Measurements from ENCODE around the gene RNF214.

The RNF214 gene

DNA sequence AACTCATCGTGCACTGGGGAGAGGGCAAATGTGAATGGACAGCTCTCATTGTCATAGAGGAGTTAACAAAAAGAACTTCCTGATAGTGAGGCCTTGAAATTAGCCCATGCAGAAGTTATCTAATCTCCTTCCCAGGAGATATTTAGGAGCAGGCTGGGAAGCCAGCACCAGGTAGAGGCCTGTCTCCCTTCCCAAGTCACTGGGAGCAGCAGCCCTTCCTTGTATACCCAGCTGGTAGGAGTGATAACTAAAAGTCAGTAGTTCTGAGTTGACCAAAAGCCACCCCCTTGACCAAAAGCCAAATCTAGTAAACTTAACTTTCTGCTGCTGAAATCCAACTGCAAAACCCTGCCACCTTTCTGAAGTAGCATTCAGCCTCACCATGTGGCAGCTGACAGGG, 57.3 kb downstream of the RNF214 start:
- DNase-seq: no peak

DNA sequence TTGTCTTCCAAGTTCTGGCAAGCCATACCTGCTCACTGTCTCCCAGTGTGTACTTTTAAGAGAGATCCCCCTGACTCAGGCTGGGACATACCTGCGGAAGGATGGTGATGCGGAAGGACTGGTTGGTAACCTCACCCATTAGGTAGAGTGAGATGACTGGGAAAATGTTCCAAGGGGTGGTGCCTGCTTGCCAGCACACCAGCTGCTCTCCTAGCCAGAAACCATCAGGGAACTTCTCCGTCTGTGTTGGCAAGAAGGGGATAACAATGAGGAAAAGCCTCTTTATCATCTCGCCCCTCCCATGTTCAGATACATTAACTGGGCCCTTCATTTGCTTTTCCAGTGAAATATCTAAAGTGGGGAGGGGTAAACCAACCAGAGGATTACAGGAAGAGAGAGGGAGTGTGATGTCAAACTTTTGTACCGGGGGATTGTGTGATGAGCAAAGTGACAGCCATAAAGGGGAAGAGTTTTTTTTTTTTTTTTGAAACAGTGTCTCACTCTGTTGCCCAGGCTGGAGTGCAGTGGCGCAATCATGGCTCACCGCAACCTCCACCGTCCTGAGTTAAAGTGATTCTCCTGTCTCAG, 58.4 kb downstream of the RNF214 start, which contains the start of gene BACE1-AS:
BACE1-AS (plus strand) TSS at position 538 of the 588 bp plus-strand sequence.
- DNase-seq: no peak

DNA sequence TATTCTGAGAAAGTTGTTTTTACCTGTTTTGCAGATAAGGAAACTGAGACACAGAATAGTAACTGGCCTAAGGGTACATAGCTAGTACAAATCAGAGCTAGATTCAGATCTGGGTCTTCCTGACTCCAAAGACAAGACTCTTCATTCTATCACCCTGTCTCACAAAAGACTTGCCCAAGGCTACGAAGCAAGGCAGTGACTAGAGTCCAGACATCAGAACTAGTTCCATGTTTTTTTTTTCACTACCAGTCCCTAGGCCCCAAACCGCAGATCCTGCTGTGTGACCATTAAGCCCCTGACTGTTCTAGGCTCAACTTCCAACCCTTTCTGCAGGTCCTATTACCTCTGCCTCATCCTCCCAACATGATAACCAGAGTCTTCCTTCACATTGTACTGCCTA, 60.1 kb downstream of the RNF214 start:
- DNase-seq: no peak

DNA sequence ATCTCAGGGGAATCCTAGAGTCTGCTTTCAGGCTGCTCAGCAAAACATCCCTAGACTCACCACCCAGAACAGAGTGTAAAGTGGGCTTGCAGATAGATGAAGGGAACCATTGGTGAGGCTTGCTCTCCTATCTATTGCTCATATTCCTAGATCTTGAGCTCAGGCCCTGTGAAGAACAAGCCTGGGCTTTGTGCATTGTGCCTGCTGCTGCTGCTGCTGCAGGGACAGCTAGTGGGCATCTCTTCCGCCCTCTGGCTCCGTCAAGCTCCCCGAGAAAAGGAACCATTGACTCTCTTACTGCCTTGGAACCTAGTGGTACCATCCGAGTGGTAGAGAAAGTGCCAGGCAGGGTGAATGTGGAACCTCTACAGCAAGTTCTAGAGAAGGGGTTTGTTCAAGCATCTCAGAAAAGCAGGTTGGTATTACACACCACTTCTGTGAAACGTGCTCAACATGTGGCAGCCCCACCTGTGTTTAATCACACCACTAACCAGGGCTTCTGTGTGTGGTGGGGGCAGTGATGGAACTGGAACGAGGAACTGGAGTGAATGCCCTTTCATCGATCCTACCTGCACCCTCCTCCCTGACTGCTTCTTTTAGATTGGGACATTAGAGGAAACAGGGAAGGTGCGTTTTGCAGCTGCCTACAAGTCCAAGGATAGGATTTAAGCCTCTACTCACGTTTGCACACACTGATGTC, 63.1 kb downstream of the RNF214 start:
- no peak for DNase-seq

DNA sequence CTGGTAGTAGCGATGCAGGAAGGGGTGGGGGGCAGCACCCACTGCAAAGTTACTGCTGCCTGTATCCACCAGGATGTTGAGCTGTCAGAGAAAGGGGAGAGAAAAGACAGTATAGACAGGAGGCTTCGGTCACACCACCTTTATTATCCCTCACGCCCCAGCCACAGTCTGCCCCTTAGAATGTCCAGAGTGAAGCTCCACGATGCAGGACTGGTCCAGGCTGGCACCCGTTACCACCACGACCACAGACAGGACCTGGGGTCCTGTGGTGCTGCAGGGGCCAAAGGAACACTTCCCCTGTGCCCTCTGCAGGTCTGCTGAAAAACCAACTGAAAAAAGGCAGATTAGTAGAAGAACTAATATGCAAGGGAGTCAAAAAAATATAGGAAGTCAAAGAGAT, 64.4 kb downstream of the RNF214 start:
- DNase-seq: no peak

DNA sequence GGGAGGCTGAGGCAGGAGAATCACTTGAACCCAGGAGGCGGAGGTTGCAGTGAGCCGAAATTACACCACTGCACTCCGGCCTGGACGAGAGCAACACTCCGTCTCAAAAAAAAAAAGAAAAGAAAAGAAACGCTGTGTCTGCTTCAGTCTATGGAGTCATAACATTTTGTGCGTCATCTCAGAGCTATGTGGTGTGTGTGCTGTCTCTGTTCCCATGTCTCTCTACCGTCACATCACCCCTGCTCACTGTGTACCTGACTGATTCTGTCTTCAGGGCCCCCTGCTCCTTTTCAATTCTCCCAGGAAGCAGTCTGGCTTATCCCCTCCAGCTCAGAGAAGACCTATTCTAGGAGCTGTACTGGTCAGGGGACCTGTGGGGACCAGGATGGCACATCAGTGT, 65.7 kb downstream of the RNF214 start:
- no peak for DNase-seq

DNA sequence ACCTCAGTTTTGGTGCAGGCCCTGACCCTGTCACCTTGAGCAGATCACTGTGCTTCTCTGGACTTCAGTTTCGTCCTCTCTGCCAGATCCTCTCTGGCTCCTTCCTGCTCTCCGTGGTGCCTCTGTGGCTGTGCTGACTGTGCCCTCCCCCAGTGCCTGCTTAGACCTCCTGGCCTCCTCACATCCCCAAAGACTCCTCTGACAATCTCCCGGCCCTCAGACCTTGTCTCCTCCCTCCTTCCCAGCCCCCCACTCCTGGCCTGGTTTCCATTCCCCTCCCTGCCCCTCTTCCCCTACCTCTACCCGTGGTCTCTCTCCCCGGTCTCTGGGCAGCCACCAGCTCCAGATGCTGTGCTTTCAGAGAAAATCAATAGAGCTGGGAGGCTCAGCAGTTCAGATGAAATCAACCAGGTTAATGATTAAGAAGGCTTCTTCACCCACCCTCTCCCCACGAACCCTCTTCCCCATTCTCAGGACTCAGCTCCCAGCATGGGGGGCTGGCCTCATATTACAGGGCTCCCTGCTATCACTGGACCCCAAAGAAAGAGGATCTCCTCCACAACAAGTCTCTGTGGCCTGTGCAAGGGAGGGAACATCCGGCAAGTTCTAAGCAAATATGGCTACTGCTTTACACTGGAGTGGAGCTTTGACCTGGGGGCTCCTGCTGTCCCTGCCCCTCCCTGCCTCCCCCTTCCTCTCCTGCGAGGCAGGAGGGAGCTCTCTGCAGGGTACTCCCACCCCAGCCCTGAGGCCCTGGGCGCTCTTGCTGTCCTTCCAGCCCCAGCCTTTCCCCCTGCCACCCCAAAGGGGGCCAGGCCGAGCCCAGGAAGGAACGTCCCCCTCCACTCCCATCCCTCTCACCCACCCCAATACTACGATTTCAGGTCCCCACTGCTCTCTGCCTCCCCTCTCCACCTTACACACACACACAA, 67.1 kb downstream of the RNF214 start:
- DNase-seq: no peak

DNA sequence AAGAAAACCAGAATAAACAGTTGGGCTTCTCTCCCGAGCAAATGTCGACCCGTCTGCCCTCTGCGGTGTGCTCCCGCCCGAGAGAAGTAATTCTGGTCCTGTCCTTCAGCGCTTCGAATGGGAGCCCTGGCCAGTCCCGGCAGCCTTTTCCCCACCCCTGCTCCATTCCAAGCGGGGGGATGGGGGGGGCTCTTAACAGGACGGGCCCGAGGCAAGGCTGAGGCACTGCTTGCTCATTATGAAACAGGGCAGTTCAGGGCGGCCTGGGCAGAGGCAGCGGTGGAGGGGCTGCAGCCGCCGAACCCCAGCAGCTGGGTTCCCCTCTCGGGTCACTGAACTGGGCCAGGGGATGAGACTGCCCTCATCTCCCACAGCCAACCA, 67.8 kb downstream of the RNF214 start:
- DNase-seq: no peak

DNA sequence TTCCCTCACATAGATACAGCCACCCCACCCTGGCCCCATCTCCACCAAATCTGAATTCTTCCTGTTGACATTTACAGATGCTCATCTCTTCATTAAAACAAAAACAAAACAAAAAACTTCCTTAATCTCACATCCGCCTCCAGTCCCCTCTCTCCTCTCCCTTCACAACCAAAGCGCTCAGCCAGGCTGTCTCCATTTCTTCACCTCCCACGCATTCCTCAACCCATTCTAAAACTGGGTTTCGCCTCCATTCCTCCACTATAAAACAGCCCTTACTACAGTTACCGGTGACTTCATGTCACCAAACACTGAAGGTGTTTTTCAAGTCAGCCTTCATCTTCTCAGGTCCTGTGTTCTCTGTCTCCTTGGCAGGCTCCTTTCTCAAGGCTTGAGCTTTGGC, 68.3 kb downstream of the RNF214 start:
- no peak for DNase-seq

DNA sequence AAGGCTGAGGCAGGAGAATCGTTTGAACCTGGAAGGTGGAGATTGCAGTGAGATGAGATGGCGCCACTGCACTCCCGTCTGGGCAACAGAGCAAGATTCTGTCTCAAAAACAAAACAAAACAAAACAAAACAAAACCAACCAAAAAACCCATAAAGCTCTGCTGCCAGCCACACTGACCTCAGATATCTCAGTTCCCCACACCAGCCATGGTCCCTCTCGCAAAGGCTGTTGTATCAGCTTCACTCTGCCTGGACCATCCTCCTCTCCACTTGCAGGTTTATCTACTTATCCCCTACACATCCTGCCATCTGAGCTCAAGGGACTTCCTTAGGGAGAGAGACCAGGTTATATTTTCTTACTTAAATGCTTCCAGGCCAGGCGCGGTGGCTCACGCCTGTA, 69.8 kb downstream of the RNF214 start:
- DNase-seq: no peak

DNA sequence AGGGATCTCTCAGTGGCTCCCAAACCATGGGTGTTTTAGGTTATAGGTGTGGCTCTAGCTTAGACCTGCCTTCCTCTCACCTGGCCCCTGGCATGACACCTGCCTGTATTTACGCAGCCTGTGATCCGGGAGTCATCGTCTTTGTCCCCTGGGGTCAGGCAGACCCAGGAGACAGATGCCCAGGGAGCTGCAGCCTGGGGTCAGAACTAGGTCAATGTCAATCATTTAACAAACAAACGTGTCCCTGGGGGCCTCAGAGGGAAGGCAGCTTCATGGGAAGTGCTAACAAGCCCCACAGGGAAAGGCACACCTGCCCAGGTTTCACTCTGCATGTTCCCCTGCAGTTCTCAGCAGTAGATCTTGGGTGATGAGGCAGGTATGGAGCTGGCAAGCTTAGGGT, 70.6 kb downstream of the RNF214 start:
- no peak for DNase-seq

DNA sequence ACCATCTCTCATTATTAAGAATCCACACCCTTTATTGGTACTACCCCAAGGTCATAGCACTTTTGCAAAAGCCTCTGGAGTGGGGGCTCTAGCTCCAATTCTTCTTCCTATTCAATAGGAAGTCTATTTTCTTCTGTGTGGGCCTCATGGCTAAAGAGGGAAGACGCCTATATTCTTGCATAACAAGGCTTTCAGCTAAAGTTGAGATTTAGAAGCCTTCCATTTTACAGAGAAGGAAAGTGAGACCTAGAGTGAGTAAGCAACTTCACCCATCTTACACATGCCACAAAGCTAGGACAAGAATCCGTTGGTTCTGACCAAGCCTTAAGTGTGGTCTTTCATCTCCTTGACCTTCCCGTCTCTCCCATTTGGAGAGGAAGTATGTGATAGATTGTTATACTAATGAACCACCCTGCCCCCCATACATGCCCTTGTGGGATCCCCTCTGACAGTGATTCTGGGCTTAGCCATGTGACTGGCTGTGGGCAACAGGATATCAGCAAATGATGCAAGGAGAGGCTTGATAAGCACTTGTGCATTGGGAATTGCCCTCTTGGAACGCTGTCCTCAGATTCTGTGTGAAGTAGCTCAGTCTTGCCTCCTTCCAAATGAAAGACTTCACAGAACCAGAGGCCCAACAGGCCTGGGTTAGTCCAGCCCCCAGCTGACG, 71.3 kb downstream of the RNF214 start:
- no peak for DNase-seq

DNA sequence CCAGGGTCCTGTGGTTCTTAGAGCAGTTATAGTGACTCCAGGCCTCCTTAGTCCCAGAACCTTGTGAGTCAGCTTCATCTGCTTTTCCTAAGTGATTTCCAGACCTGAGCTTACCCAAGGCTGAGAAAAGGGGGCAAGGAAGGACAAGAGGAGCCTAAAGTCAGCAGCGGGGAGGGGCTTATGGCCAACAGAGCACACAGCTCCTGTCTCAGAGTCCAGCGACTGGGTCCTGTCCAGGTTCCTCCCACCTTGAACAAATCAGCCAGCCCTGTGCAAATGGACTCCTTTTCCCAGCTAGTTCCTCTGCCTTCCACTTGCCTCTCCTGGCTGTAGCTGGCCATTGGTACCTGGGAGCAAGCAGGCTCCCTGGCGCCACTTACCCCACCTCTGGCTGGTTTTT, 72.7 kb downstream of the RNF214 start:
- no peak for DNase-seq

DNA sequence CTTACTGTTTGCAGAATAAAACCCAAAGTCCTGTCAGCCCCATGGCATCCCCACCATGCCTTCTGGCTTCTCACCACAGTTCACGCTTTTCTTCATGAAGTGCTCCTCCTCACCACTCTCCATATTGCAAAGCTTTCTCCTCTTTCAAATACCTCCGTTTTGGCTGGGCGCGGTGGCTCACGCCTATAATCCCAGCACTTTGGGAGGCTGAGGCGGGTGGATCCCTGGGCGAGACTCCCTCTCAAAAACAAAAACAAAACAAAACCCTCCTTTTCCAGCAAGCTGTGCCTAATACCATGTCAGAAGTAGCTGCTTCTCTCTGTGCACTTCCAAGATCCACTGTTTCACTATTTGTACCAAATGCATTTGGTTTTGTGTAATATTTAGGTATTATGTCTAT, 76.8 kb downstream of the RNF214 start:
- DNase-seq: no peak

DNA sequence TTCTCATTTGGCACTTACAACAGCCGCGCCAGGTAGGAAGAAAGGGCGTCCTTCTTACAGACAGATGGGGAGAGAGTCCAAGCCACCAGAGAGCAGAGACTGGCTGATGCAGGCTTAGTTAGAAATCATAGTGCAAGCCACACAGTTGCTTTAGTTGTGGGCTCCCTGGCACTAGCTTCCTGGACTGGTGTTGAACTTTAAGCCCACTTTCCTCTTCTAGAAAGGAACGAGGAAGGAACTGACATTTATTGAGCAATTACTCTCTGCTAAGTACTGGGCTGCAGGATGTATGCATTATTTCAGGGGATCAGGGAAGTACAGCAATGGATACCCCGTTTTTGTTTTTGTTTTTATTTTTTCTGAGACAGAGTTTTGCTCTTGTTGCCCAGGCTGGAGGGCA, 80.6 kb downstream of the RNF214 start:
- no peak for DNase-seq

DNA sequence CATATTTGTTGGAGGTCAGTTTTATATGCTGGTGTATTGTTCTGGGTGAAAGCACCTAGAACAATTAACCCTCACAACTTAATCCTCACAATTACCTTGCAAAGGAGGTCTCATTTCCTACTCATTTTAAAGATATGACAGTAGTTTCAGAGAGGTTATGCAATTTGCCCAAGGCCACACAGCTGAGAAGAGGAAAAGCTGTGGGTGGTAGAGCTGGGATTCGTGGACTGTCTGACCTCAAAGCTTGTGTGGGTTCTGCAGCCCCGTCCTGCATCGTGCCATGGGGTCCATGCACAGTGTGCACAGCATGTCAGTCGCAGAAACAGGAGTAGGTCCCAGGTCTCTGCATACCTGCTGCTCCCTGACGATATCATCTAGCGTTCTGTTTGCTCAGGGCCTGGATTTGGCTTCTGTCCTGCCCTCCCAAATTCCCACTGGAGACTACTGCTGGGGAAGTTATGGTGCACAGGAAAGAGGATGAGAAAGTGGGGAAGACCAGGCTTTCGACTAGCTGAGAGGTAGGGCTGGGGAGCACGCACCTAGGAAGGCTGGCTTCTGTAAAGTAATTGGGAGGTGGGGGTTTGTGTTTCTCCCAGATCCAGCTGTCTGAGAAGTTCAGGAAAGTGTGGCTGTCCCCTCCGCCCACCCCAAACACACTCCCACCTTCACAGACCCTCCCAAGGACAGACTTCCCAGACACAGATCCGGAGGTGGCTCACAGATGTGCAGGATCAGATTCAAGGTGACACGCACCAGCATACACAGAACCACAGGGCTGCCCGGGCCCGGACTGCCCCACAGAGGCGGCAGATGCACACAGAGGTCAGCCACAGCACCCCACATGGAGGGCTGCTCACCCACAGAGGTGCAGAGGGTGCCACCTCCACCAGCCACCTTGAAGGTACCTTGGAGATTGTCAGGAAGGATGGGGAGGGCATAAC, 81.6 kb downstream of the RNF214 start:
- no peak for DNase-seq

DNA sequence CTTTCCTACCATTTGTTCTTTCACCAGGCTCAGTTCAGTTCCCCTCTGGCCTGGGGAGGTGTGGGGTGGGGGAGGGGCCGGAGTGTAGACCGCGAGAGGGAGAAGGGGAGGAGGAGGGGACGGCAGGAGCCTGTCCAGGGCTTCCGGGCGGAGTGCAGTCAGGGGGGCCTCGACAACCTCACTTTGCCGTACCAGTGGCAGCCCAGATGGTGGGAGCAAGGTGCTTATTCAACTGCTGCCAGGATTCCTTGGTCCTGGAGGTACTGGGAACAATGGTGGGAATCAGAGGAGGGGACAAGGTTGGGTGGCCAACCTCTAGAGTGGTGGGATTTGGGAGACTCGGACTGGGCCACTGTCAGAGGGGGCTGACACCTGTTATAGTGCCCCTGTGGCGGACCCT, 82.4 kb downstream of the RNF214 start:
- DNase-seq: no peak

DNA sequence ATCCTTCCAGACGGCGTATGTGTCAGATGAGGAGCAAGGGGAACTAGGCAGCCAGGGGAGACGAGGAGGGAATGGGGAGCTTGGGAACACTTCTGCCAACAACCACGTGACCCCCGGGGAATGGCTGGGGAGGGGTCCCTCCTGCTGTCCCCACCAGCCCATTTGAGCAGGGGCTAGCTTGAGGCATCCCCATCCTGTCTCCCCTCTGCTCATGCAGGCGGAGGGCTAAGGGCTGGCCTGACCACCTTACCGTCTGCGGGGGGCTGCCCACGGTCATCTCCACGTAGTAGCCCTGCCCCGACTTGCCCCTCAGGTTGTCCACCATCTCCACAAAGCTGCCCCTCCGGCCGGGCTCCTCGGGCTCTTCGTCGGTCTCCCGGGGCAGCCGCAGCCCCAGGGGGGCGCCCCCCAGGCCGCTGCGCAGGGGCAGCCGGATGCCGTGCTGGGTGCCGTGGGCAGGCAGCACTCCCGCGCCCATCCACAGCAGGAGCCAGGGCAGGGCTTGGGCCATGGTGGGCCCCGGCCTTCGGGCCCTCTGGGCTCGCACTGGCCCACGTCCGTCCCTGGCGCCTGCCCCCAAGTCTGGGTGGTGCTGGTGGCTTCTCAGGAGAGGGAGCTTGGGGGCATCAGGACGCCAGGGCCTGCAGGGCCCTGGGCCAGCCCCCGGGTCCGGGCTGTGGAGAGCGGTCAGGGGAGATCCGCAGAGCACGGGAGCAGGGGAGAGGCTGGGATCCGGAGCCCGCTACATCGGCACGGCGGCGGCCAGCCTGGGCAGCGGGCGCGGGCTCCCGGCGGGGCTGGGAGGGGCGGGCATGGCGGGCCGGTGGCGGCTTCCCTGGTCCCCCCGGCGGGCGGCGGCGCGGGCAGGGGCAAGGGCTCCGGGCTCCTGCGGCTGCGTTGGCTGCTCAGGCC, 83.1 kb downstream of the RNF214 start:
- DNase-seq: no peak

DNA sequence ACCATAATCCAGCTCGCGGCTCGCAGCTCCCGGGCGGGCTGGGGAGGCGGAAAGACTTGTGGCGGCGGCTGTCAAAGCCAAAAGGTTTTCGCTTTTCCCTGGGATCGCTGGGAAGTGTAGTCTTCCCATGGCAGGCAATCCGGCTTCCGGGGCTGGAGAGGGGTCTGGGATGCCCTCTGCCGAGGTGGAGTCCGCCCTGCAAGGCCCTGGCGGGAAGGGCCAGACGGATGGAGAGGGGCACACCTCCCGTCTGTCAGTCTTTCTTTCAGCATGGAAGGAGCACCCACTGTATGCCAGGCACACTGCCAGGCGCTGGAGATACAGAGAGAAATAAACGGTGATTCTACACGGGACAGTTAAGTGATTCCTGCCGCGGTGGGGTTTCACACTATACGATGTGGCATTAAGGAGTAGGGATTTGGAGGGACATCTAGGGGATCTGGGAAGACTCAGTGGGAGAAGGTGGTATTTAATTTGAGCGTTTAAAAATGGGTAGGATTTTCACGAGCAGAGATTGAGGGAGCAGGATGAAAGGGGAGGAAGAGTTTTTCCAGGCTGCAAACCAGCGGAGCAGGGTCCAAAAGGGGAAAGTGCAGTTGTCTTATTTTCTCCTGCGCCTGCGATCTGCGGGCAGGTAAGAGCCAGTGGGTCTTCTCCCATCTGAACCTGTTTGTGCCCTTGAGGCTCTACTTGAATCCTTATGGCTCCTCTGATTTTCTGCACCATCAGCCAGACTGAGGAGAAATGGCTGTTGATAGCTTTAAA, 83.9 kb downstream of the RNF214 start, which contains the start of gene BACE1:
BACE1 (minus strand) TSS at position 60 of the 765 bp plus-strand sequence. CDS start 461 bp downstream, outside the sequence.
- peak; percentile 7 for DNase-seq

DNA sequence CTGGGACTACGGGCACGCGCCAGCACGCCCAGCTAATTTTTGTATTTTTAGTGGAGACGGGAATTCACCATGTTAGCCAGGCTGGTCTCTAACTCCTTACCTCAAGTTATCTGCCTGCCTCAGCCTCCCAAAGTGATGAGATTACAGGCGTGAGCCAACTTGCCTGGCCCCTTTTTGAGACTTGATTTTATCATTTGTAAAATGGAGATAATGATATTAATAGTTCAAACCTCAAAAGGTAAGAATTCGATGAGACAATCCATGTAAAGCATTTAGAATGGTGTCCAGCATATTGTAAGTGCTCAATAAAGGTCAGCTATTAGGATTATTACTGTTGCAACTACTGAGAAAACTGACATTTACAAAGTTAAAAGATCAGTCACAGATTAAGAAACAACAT, 86.3 kb downstream of the RNF214 start:
- no peak for DNase-seq
